SK-N-MC (cell line): ENCODE data around the gene CGRRF1.

Experiments
- EZH2 ChIP-seq: fragments of 200-600 bp; sonication (generic); IDR thresholded peaks from one replicate; pipeline ENCODE4 v1.6.1; 2017; ENCODE audit warnings: antibody characterized with exemption
- FOXP2 ChIP-seq: optimal IDR thresholded peaks from 2 replicates; pipeline ENCODE3; 2011; ENCODE audit warnings: mild to moderate bottlenecking, moderate library complexity; ENCODE audit not compliant: insufficient read depth; ENCODE audit errors: extremely low read length, control extremely low read depth
- POLR2AphosphoS5 ChIP-seq: IDR thresholded peaks from 2 replicates; pipeline ENCODE4 v1.6.1; 2012; ENCODE audit warnings: mild to moderate bottlenecking, low read depth, low read length, borderline replicate concordance

DNA sequence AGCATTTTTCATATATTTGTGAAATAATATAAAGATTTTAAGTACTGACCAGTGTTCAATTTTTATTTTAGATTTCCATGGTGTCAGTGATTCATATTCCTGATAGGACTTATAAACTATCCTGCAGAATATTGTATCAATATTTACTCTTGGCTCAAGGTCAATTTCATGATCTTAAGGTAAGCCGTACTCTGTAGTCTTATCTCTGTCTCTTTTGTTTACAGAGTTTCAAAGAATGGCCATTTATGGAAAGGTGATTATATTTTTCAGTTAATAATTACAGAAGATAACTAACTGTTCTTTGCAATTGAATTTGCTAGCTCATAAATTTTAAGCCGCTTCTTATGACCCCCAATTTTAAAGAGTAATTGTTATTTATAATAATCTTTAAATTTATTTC is 27.9 kb downstream of the CGRRF1 start:
- TF ChIP-seq POLR2AphosphoS5 (no peak), EZH2 (no peak), FOXP2 (no peak)
